Hematopoietic multipotent progenitor cell treated with erythropoietin and hydrocortisone succinate and interleukin-3 and kit ligand, for 17 days (in vitro differentiated cells): Measurements from ENCODE around the gene CLEC16A.
"Not testable (repeated sequence)": the region's sequence is repeated elsewhere in the genome, so short reads cannot be mapped to it uniquely, and the experiment has no call there.

Source experiments
- DNase-seq: peaks from one replicate; pipeline ENCODE4 v3.0.0-alpha.2; 2015; ENCODE audit warnings: low spot score

The CLEC16A gene

DNA sequence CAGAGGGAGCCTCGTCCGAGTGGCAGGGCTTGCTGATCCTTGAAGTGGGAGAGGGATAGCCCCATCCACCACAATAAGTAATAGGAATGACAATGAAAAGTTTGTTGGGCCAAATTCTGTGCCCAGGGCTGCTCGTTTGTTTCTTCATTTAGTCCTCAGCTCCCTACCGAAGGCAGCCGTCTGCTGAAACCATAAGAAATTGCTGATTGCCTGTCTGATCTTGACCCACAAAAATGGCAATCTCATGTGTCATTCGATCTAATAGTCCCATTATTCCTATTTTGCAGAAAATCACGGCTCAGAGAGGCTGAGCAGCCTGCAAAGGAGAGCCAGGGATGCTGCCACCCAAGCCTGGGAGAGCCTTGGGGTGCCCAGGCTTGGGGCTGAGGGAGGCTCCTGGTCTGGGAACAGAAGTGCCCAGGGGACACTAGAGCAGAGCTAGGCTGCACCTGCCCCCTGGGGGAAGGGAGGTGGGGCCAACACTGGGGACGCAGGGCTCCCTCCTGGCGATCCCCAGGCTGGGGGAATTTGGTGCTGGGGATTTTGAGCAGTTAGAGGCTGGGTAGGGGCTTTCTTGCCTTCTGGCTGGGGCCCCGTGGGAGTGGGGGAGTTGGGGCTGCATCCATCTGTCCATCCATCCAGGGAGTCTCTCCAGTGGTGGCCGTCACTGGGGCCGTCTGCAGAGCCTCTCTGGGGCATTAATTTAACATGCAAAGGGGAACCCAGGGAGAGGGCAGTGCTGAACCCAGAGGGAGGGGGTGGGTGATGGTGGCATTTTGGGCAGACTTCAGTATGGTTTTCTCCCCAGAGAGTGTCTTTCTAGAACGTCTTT is 258.1 kb downstream of the CLEC16A start:
- no peak for DNase-seq

DNA sequence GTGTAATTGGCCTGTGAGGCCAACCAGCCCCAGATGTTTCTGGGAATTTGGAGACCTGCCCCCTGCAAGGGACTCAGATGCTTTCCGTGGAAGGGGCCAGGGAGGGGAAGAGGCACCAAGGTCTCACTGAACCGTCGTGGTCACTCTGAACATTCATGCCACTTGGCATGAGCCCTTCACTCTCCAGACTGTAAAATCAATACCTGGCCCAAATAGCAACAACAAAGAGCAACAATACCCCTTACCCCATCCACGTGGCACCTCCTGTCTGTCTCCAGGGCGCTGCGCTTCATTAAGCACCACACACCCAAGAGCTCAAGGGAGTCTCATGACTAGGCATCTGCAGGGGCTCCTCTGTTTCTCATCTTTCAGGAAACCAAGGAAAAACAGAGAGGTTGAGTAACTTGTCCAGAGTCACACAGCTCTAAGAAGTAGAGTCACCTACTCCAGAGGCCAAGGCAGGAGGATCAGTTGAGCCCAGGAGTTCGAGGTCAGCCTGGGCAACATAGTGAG is 258.8 kb downstream of the CLEC16A start:
- no peak for DNase-seq

DNA sequence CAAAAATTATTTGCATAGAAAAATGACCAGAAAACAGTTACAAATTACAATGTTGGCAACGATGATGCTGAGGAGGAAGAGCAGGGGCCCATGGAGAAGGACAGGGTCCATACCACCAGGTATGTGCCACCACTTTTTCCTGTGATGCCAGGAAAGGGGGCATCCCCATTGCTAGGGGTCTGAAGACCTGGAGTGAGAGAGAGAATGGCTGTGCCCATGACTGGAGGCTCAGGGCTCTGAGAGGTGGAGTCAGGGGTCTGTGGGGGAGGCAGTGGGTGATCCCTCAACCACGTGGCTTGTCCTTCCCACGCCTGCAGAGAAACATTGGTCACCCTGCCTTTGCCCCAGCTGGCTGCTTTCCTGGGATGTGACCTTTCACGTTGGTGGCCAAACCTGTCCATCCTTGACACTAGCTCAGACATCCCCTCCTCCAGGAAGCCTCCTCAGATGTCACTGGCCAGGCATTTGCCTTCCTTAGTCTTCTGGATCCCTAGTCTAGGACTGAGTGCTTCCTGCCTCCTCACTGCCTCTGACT is 260.2 kb downstream of the CLEC16A start:
- no peak for DNase-seq

DNA sequence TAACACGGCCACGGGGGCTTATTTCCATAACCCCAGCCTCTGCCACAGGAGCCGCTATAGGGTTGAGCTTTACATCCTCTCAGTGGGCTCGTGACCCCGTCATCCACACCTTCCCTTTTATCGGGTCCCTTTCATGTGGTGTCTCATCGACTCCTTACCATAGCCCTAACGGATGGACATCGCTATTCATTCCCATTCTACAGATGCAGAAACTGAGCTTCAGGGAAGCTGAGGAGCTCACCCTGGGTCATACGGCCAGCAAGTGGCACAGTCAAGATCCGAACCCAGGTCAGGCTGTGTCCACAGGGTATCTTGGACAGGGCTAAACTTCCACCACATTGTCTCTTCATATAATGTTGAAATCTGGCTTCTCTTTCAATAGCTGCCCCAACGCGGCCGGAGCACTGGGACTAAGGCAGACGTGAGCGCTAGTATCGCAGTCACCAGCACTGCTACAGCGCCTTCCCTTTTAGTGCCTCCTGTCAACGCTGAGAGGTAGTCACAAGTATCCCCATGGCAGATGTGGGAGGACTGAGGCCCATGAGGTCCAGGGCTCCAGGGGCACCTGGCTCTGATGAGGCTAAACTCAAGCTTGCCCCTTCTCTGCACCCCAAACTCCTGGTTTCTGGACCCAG is 260.8 kb downstream of the CLEC16A start:
- no peak for DNase-seq

DNA sequence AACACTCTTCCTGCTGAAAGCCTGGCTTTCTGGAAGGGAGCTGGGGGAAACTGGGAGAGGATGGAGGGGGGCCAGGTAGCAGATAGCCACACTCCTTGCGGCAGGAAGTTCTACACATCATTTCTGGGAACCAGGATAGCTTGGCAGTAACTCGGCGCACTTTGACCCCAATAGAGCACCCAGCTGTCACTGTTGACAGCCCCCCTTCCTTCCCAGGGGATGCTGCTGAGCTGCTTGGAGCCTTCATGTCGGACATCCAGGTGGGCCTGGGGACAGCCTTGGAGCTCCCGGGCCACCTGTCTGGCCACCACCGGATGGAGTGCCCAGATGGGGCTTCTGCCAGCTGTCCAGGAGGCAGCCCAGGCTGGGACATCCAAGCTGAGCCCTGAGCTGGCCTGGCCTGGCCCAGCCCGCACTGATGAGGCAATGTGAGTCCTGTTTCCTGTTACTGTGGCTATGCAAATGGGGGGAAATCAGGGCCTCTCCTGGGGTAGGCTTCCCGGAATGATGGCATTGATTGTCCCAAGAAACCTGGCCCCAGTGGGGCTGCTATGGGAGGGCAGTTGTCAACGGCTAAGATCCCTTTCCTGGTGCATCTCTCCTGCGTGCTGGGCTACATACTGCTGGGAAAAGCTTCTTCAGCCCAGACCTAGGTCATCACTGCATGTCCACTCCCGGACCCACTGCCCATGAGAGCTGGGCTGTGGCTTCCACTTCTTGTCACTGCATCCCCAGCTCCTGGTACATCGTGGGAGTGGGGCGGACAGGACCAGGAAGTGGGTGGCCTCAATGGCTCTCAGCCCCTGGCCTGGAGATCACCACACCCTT is 261.6 kb downstream of the CLEC16A start:
- no peak for DNase-seq

DNA sequence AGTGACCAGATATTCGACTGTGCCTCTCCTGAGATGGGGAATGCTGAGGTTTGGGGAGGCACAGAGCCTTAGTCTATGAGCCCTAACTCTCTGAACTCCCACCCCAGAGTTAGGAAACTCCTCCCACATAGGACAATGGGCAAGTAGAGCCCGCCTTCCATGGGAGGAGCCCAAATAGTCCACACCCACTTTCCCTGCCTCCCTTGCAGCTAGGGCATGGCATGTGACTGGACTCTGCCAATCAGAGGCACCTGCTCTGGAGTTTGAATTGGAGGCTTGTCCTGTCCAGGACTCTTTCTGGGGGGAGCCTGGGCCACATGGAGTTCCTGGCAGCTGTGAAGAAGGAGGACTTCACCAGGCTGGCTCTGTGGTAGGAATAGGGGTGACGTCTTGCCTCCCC is 263.3 kb downstream of the CLEC16A start:
- no peak for DNase-seq

DNA sequence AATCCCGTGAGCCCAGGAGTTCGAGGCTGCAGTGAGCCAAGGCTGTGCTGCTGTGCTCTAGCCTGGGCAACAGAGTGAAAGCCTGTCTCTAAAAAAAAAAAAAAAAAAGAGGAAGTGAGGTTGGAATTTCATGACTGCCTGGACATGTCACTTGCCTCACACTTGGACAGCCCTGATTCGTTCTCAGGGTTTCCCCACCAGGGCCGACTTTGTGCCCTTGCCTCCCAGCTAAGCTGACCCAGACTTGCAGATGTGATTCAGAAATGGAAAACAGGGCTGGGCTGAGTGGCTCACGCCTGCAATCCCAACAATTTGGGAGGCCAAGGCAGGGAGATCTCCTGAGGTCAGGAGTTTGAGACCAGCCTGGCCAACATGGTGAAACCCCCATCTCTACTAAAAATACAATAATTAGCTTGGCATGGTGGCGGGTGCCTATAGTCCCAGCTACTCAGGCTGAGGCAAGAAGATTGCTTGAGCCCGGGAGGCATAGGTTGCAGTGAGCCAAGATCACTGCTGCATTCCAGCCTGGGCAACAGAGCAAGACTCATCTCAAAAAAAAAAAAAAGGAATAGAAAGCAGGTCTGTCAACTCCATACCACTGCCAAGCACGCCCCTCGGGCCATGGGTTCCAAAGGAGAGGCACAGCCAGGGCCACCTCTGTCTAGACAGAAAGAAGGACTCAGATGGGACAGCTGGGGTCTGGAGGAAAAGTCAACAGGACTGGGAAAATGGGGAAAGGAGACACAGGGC is 264.7 kb downstream of the CLEC16A start:
- no peak for DNase-seq

DNA sequence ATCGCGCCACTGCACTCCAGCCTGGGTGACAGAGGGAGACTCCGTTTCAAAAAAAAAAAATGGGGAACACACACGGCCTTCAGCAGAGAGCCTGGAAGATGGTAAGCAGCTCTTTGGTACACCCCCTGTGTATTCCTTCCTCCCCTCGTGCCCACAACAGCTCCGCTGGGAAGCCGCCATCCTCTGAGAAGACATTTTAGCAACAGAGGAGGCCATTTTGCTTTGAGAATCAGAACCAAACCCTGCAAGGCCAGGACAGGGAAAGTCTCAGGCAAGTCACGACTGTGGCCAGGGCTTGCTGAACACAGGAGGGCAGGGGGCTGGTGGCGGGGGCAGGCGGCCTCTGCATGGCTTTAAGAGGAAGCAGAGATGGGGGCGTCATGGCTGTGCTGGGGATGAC is 265.9 kb downstream of the CLEC16A start:
- no peak for DNase-seq

DNA sequence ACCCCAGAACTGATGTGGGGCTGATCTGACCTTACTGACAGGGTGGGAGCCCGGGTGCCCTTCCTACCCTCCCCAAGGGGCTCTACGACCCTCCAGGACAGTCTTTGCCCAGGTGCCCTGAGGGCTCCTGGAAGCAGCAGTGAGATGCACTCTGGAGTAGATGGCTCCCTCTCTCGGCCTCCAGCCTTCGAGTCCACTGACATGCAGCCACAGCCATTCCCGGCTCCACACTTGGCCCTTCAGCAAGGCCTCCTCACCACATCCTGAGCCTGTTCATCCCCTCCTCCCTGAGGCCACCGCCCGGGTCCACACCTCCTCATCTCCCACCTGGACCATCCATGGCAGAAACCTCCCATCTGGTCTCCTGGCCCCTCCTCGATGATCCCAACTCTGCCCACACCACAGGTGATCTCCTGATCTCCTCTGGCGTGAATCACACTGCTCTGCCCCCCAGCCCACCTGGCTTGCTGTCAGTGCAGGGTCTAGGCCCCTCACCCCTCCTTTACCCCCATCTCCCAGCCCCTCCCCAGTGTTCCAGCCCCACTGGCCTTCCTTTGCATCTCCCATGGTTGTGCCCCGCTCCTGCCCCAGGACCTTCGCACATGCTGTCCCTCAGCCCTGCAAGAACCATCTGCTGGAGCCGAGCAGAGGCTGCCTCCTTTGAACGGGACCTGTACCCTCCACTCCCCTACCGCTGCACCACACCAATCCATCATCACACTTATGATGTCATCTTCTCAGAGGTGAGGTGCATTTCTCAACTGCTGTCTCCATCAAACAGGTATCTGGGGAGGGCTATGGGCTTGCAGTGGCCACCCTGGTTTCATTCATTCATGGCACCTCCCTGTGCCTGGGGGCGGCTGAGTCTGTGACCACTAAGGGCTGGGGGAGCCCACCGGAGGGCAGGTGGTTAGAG is 267.0 kb downstream of the CLEC16A start:
- DNase-seq, result no peak

DNA sequence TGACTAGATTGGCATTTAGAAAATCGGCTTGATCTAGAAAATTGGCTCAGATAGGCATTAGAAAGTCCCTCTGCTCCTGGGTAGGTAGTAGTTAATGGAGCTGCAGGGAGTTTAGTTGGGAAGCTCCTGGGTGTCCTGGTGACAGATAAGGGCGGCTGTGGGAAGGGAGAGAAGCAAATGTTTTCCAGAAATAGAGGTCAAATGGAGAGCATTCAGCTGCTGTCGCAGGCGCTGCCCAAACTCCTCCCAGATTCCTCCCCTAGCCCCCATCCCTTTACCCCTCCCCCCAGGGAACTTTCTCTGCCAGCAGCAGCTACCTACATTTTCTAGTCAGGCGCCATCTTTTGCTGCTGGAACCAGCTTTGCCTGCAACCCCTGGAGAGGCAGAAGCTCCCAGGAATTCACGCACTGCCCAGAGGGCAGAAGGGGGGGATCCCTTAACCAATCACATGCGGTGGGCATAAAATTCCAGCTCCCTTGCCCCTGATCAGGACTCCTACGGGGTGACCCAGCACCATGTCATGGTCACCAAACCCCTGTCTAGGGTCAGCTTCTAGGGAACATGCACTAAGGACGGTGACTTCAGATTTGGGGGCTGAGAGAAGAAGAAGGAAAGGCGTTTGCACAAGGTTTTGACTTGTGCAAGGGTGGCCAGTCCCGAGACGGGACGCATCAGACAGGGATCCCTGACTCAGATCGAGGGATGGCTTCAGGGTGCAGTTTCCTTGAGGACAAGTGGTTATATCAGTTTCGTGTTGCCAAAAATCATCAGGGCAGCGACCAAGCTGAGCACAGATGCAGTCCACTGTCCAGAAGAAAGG is 267.8 kb downstream of the CLEC16A start:
- DNase-seq, result no peak

DNA sequence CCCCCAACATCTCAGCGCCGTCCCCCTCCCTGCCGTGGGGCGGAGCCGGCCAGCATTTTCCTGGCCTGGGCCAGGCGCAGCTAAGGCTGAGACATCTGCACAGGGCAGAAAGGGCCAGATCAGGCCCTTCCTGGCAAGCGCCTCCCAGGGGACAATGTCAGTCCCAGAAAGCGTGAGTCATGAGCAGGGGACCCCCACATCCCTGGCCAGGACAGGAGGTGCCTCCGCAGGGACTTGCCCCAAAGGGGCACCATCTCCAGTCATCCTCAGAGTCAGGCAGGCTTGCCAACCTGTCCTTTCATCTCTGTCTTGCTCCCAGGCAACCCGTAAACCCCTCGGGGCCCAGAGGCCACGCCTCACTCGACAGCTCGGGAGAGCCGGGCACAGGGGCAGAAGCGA is 268.4 kb downstream of the CLEC16A start:
- DNase-seq, result no peak

DNA sequence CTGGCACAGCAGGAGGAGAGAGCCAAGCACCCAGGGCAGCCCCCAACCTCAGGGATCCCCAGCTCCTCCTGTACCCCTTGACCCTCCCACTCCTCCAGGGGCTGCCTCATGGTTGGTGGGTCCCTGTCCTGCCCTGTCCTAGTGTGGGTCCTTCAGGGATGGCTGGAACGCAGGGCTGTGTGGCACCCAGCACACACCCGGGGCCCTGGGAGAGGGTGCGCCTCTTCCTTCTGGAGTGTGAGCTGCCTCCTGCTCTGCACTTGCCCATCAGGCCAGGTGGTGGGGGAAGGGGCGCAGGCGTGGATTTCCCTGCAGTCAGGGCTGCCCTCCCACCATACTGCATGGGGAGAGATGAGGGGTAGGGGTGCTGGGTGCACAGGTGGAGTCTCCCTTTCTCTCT is 269.0 kb downstream of the CLEC16A start:
- DNase-seq, result no peak

DNA sequence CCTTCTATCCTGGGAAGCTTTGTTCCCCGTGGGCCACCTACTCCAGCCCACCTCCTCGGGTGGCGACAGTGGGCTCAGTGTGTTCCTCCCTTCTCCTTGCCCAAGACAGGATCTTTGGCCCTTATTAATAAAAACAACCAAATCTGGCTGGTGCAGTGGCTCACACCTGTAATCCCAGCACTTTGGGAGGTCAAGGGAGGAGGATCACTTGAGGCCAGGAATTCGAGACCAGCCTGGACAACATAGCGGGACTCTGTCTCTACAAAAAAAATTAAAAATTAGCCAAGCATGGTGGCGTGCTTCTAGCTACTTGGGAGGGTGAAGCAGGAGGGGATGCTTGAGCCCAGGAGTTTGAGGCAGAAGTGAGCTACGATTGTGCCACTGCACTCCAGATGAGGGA is 269.4 kb downstream of the CLEC16A start:
- no peak for DNase-seq

DNA sequence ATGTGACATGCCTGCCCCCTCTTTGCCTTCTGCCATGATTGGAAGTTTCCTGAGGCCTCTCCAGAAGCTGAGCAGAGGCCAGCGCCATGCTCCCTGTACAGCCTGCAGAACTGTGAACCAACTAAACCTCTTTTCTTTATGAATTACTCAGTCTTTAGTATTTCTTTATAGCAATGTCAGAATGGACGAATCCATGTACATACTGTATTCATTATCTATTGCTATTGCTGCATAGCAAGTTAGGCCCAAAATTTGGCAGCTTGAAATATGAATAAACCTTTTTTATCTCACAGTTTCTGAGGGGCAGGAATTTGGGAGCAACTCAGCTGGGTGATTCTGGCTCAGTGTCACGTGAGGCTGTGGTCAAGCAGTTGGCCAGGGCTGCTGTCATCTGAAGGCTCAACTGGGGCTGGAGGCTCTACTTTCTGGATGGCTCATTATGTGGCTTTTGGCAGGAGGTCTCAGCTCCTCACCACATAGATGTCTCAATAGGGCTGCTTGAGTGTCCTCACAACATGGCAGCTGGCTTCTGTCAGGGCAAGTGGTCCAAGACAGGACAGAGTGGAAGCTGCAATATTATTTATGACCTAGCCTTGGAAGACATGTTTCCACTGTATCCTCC is 271.7 kb downstream of the CLEC16A start:
- DNase-seq, result no peak

DNA sequence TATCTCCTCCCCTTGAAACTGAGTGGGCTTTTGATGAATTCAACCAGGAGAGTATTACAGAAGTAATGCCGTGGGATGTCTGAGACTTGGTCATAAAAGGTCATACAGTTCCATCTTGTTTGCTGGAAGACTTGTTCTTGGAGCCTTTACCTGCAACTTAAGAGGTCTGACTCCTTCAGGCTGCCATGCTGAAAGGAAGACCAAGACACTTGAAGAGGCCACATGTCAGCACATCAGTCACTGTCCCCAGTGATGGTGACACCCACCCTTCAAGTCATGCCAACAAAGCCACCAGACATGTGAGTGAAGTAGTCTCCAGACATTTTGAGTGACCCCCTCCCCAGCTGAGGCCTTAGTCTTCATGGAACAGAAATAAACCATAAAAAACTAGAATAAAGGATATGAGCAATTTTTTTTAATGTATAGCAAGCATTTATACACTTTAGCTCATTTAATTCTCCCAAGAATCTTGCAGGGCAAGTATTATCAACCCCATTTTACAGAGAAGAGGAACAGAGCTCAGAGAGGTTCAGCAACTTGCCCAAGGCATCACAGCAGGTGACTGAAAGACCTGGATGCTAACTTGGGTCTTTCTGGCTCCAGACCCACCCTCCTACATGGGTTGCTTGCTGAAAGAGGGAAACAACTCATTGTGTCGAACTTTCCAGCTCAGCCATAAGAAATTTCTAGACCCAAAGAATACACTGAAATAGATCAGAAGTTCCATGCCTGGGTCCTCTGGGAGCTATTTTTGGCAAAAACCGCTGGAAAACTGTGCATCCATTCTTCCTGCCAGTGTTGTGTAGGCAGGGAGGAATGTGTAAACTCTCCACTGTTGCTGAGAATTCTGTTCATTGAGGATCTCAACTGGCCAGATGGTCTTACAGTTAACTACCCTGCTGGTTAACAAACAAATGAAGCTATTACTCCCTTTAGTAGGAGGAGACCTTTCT is 273.6 kb downstream of the CLEC16A start:
- no peak for DNase-seq

DNA sequence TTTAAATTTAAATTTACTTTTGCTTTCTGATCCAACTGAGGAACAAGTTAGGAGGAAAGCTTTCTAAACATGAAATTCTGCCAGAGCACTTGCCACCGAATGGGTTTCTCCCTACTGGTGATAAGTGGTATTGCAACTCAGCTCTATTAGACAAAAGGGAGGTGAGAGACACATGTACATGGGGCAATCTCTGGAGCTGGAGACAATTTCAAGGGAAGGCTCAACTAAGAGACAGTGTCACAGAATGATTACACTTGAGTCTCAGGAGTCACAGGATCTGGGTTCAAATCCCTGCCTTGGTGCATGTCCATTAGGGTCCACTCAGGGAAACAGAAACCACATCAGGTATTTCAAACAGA is 274.2 kb downstream of the CLEC16A start:
- DNase-seq, result no peak

DNA sequence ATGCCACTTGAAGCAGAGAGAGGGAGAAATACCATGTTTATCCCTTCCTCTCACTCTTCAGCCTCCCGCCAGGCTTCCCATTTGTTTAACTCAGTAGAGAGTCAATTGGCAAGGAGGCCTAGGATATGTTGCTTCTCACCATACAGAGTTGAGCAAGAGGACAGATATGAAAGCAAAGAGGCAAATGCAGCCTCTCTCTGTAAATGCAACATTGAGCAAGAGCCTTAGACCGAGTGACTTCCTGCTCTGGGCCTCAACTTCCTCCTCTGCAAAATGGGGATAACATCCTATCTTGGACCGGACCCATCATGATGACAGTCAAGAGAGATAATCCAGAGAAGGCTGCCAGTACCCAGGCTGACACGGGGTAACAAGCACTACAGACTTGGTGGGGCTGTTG is 274.8 kb downstream of the CLEC16A start:
- no peak for DNase-seq

DNA sequence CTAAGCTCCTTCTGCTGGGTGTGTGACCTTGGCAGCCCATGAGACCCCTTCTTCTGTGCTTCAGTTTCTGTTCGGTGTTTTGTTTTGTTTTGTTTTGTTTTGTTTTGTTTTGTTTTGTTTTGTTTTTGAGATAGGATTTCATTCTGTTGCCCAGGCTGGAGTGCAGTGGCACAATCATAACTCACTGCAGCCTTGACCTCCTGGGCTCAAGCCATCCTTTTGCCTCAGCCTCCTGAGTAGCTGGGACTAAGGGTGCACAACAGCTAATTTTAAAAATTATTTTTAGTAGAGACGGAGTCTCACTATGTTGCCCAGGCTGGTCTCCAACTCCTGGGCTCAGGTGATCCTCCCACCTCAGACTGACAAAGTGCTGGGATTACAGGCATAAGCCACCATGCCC is 276.1 kb downstream of the CLEC16A start:
- not testable (repeated sequence) for DNase-seq
